GM13977 (cell line): ENCODE results near the gene RAB1B.

Experiments used
- DNase-seq: peaks from one replicate; pipeline ENCODE4 v3.0.0; 2012; ENCODE audit warnings: low spot score
- CTCF ChIP-seq: IDR thresholded peaks from 2 replicates; pipeline ENCODE4 v1.5.1; 2012; ENCODE audit warnings: mild to moderate bottlenecking, control low read depth; ENCODE audit not compliant: insufficient read depth; ENCODE audit errors: extremely low read depth, missing control alignments
- in situ Hi-C: fragments of 300-500 bp; cut with MboI; formaldehyde crosslinking; loops from one replicate; pipeline ENCODE4 v1.12.0; 2022; ENCODE audit warnings: low sequenced_read_pairs, low pct_unique_long_range_greater_than_20kb, mixed read lengths, inconsistent platforms; ENCODE audit not compliant: unreplicated experiment

Gene RAB1B

GRCh38 chr11:66268244-66268951 is at the start of gene RAB1B:
Gene RAB1B, plus strand, starts transcription at chr11:66268639. Its CDS starts 41 bp downstream, at chr11:66268680.
- TF ChIP-seq CTCF, result no peak
- in situ Hi-C loops, result no loop called here
- peak; percentile 99 for DNase-seq

GRCh38 chr11:66218846-66219620 is 49.4 kb upstream of the RAB1B start:
- in situ Hi-C loops, result no loop called here
- DNase-seq, result no peak
- no peak for TF ChIP-seq CTCF

GRCh38 chr11:66219846-66220565 is 48.4 kb upstream of the RAB1B start:
- DNase-seq, result no peak
- TF ChIP-seq CTCF, result no peak
- in situ Hi-C loops, result no loop called here

- no peak for DNase-seq
- in situ Hi-C loops, result no loop called here
- TF ChIP-seq CTCF, result no peak
Measured at GRCh38 chr11:66220566-66220935, 47.9 kb upstream of the RAB1B start.

- no peak for TF ChIP-seq CTCF
Measured at GRCh38 chr11:66221012-66221411, 47.4 kb upstream of the RAB1B start.

GRCh38 chr11:66221726-66222236 is 46.7 kb upstream of the RAB1B start:
- peak; percentile 31 for TF ChIP-seq CTCF
- DNase-seq, result peak; percentile 39
- in situ Hi-C loops, result no loop called here

More at GRCh38 chr11:66221012-66221411, 47.4 kb upstream of the RAB1B start:
- no peak for DNase-seq
- in situ Hi-C loops, result no loop called here
